SK-N-SH treated with all-trans-retinoic acid at 6 μM for 48 hours (cell line): ENCODE measurements around the gene ALPK3.

Experiments
- ATAC-seq: fragments of 200-7000 bp; cut with Tn5 transposase; 3 replicates; pipeline ENCODE4 v1.9.1; 2020; ENCODE audit warnings: mild to moderate bottlenecking, moderate library complexity
- ARNTL ChIP-seq: fragments of 450-650 bp; formaldehyde crosslinking; IDR thresholded peaks from 2 replicates; pipeline ENCODE4 v1.5.0; 2020; ENCODE audit warnings: low read depth, mild to moderate bottlenecking, moderate library complexity, borderline replicate concordance
- BACH2 ChIP-seq: fragments of 250-450 bp; sonication (Bioruptor Pico); IDR thresholded peaks from 2 replicates; pipeline ENCODE4 v1.9.0; 2021; ENCODE audit warnings: mild to moderate bottlenecking, borderline replicate concordance
- CSDC2 ChIP-seq: fragments of 250-450 bp; sonication (Bioruptor Pico); IDR thresholded peaks from 2 replicates; pipeline ENCODE4 v1.5.0; 2020; ENCODE audit warnings: mild to moderate bottlenecking, moderate library complexity
- ESRRG ChIP-seq: fragments of 250-450 bp; sonication (Bioruptor Pico); IDR thresholded peaks from 2 replicates; pipeline ENCODE4 v1.6.1; 2021; ENCODE audit warnings: mild to moderate bottlenecking
- ISL1 ChIP-seq: fragments of 250-450 bp; sonication (Bioruptor Pico); IDR thresholded peaks from 2 replicates; pipeline ENCODE4 v2.1.2; 2022; ENCODE audit warnings: mild to moderate bottlenecking, moderate library complexity
- OSR1 ChIP-seq: fragments of 250-450 bp; sonication (Bioruptor Pico); IDR thresholded peaks from 2 replicates; pipeline ENCODE4 v1.8.0; 2022; ENCODE audit warnings: moderate library complexity, mild to moderate bottlenecking, inconsistent platforms
- PPARA ChIP-seq: fragments of 250-450 bp; sonication (Bioruptor Pico); IDR thresholded peaks from 2 replicates; pipeline ENCODE4 v1.5.0; 2020; ENCODE audit warnings: mild to moderate bottlenecking, borderline replicate concordance
- RARB ChIP-seq: fragments of 250-450 bp; sonication (Bioruptor Pico); IDR thresholded peaks from 2 replicates; pipeline ENCODE4 v1.8.0; 2021; ENCODE audit warnings: mild to moderate bottlenecking, moderate library complexity
- TCF4 ChIP-seq: fragments of 250-450 bp; sonication (Bioruptor Pico); IDR thresholded peaks from 2 replicates; pipeline ENCODE4 v1.8.0; 2021; ENCODE audit warnings: mild to moderate bottlenecking, moderate library complexity, borderline replicate concordance
- TOX ChIP-seq: fragments of 250-450 bp; sonication (Bioruptor Pico); IDR thresholded peaks from 2 replicates; pipeline ENCODE4 v1.8.0; 2021; ENCODE audit warnings: mild to moderate bottlenecking, moderate library complexity, borderline replicate concordance
- ZC3H10 ChIP-seq: fragments of 250-450 bp; sonication (Bioruptor Pico); IDR thresholded peaks from 2 replicates; pipeline ENCODE4 v1.5.1; 2021; ENCODE audit warnings: mild to moderate bottlenecking, moderate library complexity
- ZFP3 ChIP-seq: fragments of 250-450 bp; sonication (Bioruptor Pico); IDR thresholded peaks from 2 replicates; pipeline ENCODE4 v1.5.0; 2020; ENCODE audit warnings: mild to moderate bottlenecking, moderate library complexity
- ZFP30 ChIP-seq: fragments of 450-650 bp; formaldehyde crosslinking; IDR thresholded peaks from 2 replicates; pipeline ENCODE4 v1.5.0; 2022; ENCODE audit warnings: mild to moderate bottlenecking, moderate library complexity
- ZNF565 ChIP-seq: fragments of 450-650 bp; formaldehyde crosslinking; conservative IDR thresholded peaks from 2 replicates; pipeline ENCODE4 v1.5.0; 2020; ENCODE audit warnings: low read depth, mild to moderate bottlenecking, moderate library complexity
- ZNF70 ChIP-seq: fragments of 450-650 bp; formaldehyde crosslinking; IDR thresholded peaks from 2 replicates; pipeline ENCODE4 v1.5.0; 2020; ENCODE audit warnings: mild to moderate bottlenecking, moderate library complexity
- ZNF8 ChIP-seq: fragments of 450-650 bp; formaldehyde crosslinking; IDR thresholded peaks from 2 replicates; pipeline ENCODE4 v1.5.0; 2020; ENCODE audit warnings: mild to moderate bottlenecking, moderate library complexity
- TF ChIP-seq, protein P1 (sequence below): fragments of 250-450 bp; sonication (Bioruptor Pico); IDR thresholded peaks from 2 replicates; pipeline ENCODE4 v1.5.1; 2021; ENCODE audit warnings: mild to moderate bottlenecking, moderate library complexity
- TF ChIP-seq, protein P2 (sequence below): fragments of 250-450 bp; sonication (Bioruptor Pico); IDR thresholded peaks from 2 replicates; pipeline ENCODE4 v1.8.0; 2020; ENCODE audit warnings: mild to moderate bottlenecking, moderate library complexity, borderline replicate concordance
- TF ChIP-seq, protein P3 (sequence below): fragments of 250-450 bp; sonication (Bioruptor Pico); IDR thresholded peaks from 2 replicates; pipeline ENCODE4 v1.8.0; 2021; ENCODE audit warnings: low read depth, mild to moderate bottlenecking, moderate library complexity, borderline replicate concordance
- TF ChIP-seq, protein P4 (sequence below): fragments of 250-450 bp; sonication (Bioruptor Pico); IDR thresholded peaks from 2 replicates; pipeline ENCODE4 v1.5.0; 2020; ENCODE audit warnings: mild to moderate bottlenecking, moderate library complexity

The ALPK3 gene

DNA sequence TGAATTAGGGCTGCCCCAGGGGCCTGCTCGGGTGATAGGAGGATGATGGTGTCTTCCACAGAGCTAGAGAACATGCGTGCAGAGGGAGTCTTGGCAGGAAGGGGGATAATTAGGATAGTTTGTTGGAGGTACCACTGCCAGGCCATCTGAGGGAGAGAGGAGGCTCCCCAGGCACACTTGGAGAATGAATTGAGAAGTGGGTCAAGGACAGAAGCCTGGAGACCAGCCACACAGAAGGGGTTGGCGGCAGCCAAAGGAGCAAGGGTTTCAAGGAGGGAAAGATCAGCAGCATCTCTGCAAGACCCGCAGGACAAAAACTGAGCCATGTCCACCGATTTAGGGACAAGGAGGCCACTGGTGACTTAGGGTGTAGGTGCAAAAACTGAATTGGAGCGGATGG, 74.2 kb downstream of the ALPK3 start (continued):
- TF ChIP-seq, protein P1, sequence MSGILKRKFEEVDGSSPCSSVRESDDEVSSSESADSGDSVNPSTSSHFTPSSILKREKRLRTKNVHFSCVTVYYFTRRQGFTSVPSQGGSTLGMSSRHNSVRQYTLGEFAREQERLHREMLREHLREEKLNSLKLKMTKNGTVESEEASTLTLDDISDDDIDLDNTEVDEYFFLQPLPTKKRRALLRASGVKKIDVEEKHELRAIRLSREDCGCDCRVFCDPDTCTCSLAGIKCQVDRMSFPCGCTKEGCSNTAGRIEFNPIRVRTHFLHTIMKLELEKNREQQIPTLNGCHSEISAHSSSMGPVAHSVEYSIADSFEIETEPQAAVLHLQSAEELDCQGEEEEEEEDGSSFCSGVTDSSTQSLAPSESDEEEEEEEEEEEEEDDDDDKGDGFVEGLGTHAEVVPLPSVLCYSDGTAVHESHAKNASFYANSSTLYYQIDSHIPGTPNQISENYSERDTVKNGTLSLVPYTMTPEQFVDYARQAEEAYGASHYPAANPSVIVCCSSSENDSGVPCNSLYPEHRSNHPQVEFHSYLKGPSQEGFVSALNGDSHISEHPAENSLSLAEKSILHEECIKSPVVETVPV: no peak
- TF ChIP-seq, all 23 proteins: peak for 0

DNA sequence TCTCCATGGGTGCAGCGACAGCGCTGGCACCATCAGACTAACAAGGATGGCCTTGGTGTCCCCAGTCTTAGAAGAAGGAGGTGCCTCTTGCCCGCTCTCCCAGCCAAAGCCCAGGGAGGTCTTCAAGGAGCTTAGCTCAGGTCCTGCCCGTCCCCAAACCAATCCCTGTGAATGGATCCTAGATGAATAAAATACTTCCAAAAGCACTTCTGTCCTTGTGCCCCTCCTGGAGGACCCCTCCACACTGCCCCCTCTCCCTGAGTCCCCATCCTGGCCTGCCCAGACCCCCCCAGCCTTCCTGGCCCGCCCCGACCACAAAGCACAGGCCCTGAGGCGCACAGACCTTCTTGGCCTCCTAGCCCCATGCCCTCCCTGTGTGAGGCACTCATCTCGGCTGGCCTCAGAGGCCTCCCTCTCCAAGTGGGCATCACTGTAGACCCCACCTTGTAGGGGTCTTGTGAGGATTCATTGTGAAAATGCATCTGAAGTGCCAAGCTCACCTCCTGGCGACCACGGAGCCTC, 75.7 kb downstream of the ALPK3 start:
- no peak for ATAC-seq
- TF ChIP-seq ISL1 (no peak), CSDC2 (CRISPR knock-in tag) (no peak), TOX (no peak), RARB (no peak), ZNF8 (CRISPR knock-in tag) (no peak), OSR1 (CRISPR knock-in tag) (no peak), ESRRG (CRISPR knock-in tag) (no peak), ZFP30 (CRISPR knock-in tag) (no peak), ARNTL (CRISPR knock-in tag) (no peak), TCF4 (no peak), ZNF565 (CRISPR knock-in tag) (no peak), PPARA (no peak), ZC3H10 (no peak), BACH2 (CRISPR knock-in tag) (no peak), ZFP3 (CRISPR knock-in tag) (no peak), ZNF70 (no peak)
- TF ChIP-seq, protein P1: no peak
- TF ChIP-seq, protein P2, sequence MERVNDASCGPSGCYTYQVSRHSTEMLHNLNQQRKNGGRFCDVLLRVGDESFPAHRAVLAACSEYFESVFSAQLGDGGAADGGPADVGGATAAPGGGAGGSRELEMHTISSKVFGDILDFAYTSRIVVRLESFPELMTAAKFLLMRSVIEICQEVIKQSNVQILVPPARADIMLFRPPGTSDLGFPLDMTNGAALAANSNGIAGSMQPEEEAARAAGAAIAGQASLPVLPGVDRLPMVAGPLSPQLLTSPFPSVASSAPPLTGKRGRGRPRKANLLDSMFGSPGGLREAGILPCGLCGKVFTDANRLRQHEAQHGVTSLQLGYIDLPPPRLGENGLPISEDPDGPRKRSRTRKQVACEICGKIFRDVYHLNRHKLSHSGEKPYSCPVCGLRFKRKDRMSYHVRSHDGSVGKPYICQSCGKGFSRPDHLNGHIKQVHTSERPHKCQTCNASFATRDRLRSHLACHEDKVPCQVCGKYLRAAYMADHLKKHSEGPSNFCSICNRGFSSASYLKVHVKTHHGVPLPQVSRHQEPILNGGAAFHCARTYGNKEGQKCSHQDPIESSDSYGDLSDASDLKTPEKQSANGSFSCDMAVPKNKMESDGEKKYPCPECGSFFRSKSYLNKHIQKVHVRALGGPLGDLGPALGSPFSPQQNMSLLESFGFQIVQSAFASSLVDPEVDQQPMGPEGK (CRISPR knock-in tag): no peak
- TF ChIP-seq, protein P3, sequence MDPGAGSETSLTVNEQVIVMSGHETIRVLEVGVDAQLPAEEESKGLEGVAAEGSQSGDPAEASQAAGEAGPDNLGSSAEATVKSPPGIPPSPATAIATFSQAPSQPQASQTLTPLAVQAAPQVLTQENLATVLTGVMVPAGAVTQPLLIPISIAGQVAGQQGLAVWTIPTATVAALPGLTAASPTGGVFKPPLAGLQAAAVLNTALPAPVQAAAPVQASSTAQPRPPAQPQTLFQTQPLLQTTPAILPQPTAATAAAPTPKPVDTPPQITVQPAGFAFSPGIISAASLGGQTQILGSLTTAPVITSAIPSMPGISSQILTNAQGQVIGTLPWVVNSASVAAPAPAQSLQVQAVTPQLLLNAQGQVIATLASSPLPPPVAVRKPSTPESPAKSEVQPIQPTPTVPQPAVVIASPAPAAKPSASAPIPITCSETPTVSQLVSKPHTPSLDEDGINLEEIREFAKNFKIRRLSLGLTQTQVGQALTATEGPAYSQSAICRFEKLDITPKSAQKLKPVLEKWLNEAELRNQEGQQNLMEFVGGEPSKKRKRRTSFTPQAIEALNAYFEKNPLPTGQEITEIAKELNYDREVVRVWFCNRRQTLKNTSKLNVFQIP (CRISPR knock-in tag): no peak
- TF ChIP-seq, protein P4, sequence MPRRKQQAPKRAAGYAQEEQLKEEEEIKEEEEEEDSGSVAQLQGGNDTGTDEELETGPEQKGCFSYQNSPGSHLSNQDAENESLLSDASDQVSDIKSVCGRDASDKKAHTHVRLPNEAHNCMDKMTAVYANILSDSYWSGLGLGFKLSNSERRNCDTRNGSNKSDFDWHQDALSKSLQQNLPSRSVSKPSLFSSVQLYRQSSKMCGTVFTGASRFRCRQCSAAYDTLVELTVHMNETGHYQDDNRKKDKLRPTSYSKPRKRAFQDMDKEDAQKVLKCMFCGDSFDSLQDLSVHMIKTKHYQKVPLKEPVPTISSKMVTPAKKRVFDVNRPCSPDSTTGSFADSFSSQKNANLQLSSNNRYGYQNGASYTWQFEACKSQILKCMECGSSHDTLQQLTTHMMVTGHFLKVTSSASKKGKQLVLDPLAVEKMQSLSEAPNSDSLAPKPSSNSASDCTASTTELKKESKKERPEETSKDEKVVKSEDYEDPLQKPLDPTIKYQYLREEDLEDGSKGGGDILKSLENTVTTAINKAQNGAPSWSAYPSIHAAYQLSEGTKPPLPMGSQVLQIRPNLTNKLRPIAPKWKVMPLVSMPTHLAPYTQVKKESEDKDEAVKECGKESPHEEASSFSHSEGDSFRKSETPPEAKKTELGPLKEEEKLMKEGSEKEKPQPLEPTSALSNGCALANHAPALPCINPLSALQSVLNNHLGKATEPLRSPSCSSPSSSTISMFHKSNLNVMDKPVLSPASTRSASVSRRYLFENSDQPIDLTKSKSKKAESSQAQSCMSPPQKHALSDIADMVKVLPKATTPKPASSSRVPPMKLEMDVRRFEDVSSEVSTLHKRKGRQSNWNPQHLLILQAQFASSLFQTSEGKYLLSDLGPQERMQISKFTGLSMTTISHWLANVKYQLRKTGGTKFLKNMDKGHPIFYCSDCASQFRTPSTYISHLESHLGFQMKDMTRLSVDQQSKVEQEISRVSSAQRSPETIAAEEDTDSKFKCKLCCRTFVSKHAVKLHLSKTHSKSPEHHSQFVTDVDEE (CRISPR knock-in tag): no peak

DNA sequence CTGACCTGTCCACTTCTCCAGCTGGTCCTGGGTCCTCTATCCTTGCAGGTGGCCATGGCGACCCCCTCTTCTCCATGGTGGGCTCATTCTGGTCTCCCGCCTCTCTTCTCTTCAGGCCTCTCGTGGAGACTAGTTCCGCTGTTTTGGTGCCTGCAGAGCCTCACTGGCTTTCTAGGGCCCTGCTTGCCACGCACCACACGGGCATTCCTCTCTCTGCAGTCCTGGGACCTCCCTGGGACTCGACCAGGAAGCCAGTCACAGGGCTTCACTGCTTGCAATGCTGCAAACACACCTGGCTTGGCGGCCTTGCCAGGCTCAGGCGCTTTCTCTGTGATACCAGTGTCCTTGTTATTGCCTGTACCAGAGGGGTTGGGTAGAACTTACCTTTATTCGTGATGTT, 76.5 kb downstream of the ALPK3 start:
- ATAC-seq: no peak
- no peak for TF ChIP-seq RARB
- no peak for TF ChIP-seq ISL1
- TF ChIP-seq, protein P4 (CRISPR knock-in tag): no peak
- TF ChIP-seq ZNF565 (CRISPR knock-in tag): no peak
- no peak for TF ChIP-seq ZNF70
- no peak for TF ChIP-seq ZC3H10
- no peak for TF ChIP-seq ESRRG (CRISPR knock-in tag)
- no peak for TF ChIP-seq BACH2 (CRISPR knock-in tag)
- no peak for TF ChIP-seq CSDC2 (CRISPR knock-in tag)
- no peak for TF ChIP-seq TOX
- no peak for TF ChIP-seq OSR1 (CRISPR knock-in tag)
- no peak for TF ChIP-seq TCF4
- TF ChIP-seq, protein P1: no peak
- no peak for TF ChIP-seq ARNTL (CRISPR knock-in tag)
- TF ChIP-seq ZFP3 (CRISPR knock-in tag): no peak
